IPS-18c (cell line): ENCODE results near the gene CDKL4.
"Not testable (repeated sequence)": the region's sequence is repeated elsewhere in the genome, so short reads cannot be mapped to it uniquely, and the experiment has no call there.

Experiments used
- H3K4me3 ChIP-seq: 2 replicates; pipeline ENCODE4 v1.7.0; 2013; ENCODE audit warnings: low read depth, mild to moderate bottlenecking, low read length, moderate library complexity; ENCODE audit not compliant: insufficient read depth
- H3K9me3 ChIP-seq: one replicate; pipeline ENCODE4 v1.6.1; 2013; ENCODE audit warnings: mild to moderate bottlenecking, low read length, moderate library complexity; ENCODE audit not compliant: control insufficient read depth, insufficient read depth

The CDKL4 gene

DNA sequence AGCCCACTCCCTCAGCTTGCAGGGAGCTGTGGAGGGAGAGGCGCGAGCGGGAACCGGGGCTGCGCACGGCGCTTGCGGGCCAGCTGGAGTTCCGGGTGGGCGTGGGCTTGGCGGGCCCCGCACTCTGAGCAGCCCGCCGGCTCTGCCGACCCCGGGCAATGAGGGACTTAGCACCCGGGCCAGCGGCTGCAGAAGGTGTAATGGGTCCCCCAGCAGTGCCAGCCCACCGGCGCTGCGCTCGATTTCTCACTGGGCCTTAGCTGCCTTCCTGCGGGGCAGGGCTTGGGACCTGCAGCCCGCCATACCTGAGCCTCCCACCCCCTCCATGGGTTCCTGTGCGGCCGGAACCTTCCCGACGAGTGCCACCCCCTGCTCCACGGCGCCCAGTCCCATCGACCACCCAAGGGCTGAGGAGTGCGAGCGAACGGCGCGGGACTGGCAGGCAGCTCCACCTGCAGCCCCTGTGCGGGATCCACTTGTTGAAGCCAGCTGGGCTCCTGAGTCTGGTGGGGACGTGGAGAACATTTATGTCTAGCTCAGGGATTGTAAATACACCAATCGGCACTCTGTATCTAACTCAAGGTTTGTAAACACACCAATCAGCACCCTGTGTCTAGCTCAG is 582 bp upstream of the CDKL4 start:
- H3K4me3 ChIP-seq: not testable (repeated sequence)

DNA sequence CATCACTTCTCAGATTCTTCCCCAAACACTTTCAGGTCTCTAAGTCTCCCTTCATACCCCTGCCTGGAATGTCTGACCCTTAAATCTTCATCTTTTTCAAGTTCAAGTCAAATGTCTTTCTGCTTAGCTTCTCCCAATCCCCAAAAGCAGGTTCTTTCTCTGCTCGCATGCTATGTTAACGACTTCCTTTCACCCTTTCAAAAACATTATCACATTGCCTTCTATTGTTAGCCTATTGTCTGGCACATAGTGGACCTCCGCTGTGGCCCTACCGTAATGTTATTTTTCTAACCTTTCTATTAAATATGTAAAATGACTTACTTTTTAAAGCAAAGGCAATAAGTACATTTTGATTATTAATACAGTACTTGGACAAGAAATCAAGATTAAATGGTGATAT is 2.2 kb downstream of the CDKL4 start:
- H3K4me3 ChIP-seq: no peak overlapping the region

More for the DNA sequence above, 582 bp upstream of the CDKL4 start:
- not testable (repeated sequence) for H3K9me3 ChIP-seq

DNA sequence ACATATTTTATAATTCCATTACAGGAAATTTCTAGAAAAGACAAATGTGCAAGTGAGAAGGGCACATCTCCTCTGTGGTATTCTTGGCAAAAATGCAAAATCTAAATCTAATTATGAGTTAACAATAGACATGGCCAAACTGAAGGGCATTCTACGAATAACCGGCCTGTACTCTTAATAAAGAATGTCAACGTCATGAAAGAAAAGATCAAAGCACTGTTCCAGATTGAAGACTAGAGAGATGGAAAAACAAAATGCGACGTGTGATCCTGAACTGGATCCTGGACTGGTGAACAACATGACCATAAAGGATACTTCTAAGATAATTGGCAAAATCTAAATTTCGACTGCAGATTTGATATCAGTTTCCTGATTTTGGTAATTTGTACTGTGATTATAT is 3.0 kb downstream of the CDKL4 start:
- Histone ChIP-seq H3K9me3 (no peaks in the 10 kb centered on the region), H3K4me3 (no peak overlapping the region)

More for the DNA sequence above, 2.2 kb downstream of the CDKL4 start:
- H3K9me3 ChIP-seq: no peaks in the 10 kb centered on the region

DNA sequence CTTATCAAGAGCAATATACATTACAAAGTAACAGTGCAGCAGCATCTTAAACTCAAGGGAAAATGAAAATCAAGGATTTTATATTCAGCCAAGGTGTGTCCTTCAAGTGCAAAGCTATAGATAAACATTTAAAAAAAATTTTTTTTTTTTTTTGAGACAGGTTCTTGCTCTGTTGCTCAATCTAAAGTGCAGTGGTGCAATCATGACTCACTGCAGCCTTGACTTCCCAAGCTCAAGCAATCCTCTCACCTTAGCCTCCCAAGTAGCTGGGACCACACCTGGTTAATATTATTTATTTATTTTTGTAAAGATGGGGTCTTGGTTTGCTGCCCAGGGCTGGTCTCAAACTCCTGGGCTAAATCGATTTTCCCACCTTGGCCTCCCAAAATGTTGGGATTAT is 9.0 kb downstream of the CDKL4 start:
- H3K9me3 ChIP-seq: no peaks in the 10 kb centered on the region
- H3K4me3 ChIP-seq: no peak overlapping the region

DNA sequence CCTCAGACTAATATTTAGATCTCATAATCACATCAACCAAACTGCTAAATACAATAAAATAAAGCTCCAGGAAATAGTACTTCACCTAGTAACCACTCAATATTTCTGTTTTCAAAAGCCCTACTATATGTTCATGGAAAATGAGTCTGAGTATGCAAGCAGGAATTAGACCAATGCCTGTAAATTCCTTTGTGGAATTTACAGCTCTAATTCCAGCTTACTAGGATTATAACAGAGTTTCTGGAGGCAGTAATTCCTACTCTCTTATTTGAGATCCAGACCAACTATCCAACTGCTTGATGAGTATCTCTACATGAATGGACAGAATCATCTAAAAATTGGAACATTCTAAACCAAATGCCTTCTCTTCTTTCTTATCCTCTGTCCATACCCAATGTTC is 11.6 kb downstream of the CDKL4 start:
- no peak overlapping the region for H3K4me3 ChIP-seq
- no peaks in the 10 kb centered on the region for H3K9me3 ChIP-seq

DNA sequence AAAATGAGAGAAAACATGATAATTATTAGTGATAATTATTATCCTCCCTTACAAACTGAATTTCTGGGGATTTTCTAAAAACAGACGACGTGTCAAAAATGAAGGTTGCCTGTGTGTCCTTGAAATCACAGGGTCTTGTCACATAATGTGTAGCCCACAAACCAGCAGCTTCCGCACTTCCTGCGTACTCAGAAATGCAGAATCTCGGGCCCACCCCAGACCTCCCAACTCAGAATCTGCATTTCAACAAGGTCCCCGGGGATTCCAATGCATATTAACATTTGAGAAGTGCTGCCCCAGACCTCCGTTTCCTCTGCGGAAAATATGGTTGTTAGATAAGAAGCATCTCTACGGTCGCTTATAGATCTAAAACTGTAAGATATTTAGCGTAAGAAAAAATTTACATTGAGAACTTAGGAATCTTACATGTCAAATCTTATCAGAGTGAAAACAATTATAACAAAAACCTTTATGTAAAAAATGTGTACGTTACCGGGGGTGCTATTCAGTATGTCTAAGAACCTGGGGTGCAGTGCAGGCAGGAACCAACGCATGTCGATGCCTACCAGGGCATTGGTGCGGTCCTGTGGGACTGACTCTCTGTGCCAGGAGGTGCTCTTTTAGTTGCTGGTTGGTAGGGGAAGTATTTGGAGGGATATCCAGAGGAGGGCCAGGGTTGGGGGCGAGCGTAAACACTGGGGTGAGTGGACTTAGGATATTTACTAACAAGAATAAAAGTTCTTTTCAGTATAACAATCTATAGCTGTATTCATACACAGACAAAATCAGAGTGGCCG is 15.2 kb downstream of the CDKL4 start:
- Histone ChIP-seq H3K9me3 (no peaks in the 10 kb centered on the region), H3K4me3 (peak overlapping the region; percentile 29)

DNA sequence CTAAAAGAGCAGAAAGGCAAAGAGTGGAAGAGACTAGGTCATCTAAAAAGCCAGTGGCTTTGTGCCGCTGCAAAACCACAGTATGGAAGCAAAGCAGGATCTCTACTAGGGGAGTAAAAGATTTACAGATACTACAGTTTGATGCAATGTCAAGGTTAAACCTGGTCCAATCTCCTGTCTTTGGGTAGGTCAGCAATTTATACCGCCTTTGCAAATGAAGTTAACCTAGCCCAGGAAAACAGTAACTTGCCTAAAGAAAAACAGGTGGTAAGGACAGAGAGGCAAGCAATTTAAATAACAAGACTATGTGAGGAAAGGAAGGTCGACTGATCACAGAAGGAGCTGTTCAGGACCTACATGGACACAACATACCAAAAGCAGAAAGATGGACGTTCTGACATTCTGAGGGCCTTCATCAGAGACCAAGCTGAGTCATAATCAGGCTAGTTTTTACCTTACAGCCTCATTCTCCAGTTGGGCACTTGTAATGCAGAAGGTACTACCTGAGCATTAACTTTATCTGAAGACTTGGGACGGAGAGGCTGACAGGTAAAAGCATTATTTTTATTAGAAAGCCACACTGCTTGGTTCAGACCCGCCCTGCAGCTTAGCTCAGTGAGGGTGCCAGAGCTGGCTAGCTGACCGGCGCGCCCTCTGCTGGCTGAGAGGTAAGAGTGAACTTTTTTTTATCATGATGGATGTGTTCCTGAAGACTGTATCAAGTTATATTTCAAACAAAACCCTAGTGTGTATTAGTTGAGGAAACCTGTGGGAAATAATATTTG is 15.9 kb downstream of the CDKL4 start:
- Histone ChIP-seq H3K4me3 (no peak overlapping the region), H3K9me3 (no peaks in the 10 kb centered on the region)

DNA sequence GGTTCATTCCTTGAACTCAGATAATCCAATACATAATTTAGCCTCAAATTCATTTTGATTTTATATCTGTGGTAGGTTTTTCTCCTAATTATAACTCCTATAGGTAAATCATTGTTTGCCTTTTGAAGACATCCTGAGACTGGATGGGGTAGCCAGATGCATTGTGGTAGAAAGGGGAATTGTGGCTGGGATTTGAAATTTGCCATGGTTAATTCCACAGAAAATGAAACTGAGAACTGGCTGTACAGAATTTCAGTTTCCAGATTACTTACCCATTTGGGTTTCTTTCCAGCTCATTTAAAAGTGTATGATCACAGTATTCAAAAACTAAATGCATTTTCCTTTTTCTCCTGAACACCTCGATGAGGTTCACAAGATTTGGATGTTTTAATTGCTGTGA is 18.2 kb downstream of the CDKL4 start:
- no peak overlapping the region for H3K4me3 ChIP-seq
- H3K9me3 ChIP-seq: no peaks in the 10 kb centered on the region

DNA sequence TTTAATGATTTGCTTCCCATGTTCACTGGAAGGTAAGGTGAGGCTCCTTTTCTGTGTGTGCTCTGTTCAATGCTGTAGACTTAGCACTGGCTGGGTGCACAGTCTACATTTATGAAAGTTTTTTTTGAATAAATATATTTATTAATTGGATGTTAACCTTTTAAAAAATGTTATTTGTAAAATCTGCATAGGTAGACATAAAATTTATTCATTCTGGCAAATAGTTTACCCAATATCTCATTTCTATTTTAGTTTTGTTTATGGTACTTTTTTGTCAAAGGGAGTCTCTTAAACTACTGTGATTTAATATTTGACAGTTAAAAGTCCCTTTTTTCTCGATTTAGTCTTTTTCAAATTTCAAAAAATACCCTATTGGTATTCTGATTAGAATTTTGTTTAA is 19.9 kb downstream of the CDKL4 start:
- H3K4me3 ChIP-seq: no peak overlapping the region
- no peaks in the 10 kb centered on the region for H3K9me3 ChIP-seq

DNA sequence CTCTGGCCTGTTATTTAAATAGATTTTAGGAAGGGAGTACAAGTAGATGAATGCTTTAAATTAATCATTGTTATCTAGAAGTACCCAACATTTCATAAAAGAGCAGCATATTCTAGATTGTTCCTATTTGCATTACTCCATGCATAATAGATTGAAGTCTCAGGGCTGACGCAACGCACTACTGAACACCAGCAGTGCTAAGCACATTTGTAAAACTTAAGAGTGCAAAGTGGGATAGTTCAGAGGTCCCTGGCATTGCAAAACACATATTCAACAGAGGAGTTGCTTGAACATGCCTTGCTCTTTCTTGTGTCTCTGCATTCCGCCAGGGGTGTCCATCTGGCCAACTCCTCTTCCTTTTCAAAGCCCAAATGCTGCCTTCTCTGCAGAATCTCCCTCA is 22.3 kb downstream of the CDKL4 start:
- no peaks in the 10 kb centered on the region for H3K9me3 ChIP-seq
- H3K4me3 ChIP-seq: no peak overlapping the region

DNA sequence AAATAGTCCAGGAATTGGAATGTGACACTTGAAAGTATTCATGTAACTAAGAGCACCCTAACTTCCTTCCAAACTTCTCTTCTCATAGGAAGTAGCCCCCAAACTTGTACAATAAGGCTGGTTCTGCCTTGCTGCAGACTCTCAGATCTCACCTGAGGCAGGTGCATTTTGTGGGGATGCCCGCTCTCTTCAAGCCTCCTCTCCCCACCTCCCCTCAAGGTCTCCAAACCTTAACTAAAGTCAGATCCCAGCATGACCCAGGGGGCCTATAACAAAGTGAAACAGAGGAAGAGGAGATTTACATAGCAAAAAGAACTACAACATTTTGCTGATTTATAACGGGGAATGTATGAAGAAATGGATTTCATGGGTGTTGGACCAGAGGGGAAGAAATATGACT is 23.6 kb downstream of the CDKL4 start:
- H3K4me3 ChIP-seq: no peak overlapping the region
- no peaks in the 10 kb centered on the region for H3K9me3 ChIP-seq

DNA sequence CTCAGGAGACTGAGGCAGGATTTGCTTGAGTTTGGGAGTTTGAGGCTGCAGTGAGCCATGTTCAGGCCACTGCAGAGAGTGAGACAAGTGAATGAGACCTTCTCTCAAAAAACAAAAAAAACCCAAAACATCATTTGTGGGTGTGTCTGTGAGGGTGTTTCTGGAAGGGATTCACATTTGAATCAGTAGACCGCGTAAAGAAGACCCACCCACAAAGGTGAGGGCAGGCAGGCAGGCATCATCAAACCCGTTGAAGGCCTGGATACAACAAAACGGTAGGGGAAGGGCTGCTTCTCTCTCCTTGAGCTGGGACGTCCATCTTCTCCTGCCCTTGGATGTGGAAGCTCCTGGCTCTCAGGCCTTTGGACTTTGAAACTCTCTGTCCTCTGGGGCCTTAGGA is 25.4 kb downstream of the CDKL4 start:
- H3K9me3 ChIP-seq: no peaks in the 10 kb centered on the region
- H3K4me3 ChIP-seq: no peak overlapping the region

DNA sequence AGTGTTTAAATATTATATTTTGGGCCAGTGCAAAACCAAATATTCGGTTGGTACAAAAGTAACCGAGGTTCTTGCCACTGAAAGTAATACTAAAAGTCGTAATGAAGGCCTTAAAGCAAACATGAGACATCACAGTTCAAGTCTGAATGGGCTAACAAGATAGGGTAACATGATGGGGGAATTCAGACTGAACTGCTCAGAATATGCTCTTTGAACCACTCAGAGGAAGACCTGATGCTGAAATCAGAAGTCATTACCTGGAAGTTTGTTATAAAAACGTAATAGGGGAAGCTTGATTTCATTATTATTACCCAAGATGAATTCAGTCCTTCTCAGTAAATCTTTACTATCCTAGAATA is 26.6 kb downstream of the CDKL4 start:
- Histone ChIP-seq H3K9me3 (no peaks in the 10 kb centered on the region), H3K4me3 (no peak overlapping the region)

DNA sequence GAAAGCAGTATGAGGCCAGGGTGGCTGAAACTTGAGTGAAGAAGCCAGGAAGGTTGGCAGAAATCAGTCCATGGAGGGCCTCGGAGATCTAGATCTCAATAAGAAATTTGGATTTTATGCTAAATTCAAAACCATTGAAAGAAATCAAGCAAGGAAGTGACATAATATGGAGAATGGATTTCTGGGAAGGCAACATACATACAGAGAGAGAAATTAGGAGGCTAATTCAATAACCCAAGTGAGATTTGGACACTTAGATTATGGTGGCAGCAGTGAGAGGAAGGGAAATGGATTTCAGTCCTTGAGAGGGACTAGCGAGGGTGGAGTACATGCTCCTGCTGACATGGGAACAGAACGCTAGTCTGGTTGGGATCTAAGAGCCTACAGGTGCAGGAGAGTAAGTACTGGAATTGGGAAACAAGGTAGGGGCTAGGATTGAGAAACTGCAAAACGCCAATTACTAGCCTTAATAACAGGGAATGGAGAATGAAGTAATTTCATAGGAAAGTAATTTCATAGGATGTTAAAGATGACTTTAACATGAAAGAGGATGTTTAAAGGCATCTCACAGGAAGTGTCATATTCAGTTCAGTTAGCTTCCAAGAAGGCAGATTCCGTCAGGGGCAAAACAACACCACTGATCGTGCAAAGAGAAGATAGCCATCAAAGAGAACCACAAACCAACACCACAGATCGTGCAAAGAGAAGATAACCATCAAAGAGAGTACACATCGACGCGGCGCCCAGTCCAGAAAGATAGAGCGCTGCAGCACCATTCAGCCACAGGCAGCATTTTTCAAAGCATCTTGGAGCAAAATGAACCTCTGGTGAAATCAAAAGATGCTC is 27.2 kb downstream of the CDKL4 start:
- no peaks in the 10 kb centered on the region for H3K9me3 ChIP-seq
- no peak overlapping the region for H3K4me3 ChIP-seq

DNA sequence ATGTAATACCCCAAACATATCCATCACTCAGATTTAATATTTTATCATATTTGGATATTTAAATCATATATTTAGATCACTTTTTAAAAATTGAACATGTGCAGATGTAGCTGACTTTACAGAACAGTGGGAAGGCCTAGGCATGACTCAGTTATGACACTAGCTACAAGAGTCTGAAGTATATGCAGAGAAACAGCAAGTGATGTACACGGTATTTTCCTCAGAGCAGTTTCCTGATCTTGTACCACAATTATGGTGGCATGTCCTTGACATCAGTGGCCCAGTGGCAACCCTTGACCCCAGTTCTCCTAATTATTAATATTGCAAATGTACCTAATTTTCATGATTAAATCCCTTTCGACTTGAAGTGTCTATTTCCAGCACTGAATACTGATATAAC is 28.2 kb downstream of the CDKL4 start:
- H3K4me3 ChIP-seq: no peak overlapping the region
- no peaks in the 10 kb centered on the region for H3K9me3 ChIP-seq

DNA sequence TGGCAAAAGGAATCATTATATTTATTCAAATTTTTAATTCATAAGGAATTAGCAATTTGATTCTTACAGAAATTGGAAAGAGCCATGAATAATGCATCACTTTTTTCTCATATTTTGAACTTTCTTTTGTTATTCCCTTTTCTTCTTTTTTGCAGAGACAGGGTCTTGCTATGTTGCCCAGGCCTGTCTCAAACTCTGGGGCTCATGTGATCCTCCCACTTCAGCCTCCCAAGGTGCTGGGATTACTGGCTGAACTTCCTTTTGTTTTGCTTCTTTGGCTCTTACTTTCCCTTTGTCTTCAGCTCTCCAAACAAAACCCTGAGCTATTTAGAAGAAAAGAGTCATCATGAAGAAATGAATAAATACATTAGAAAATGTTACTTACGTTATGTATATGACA is 30.8 kb downstream of the CDKL4 start:
- no peaks in the 10 kb centered on the region for H3K9me3 ChIP-seq
- H3K4me3 ChIP-seq: no peak overlapping the region

DNA sequence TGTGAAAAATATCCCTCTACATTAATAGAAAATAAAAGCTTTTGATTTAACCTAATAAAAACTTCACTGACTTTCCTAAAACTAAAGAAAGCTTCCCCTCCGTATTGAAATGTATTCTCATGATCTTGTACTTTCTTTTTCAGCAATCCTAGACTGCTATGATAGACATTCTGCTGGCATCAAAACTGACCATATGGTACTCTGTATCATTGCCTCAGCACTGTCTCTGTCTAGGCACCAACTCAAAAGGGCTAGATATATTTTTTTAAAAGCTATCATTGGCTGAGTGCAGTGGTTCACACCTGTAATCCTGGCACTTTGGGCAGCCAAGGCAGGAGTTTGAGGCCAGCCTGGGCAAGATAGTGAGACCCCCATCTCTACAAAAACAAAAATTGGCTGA is 32.9 kb downstream of the CDKL4 start:
- no peaks in the 10 kb centered on the region for H3K9me3 ChIP-seq
- H3K4me3 ChIP-seq: no peak overlapping the region
